Posterior cingulate gyrus (tissue), 11 donors: Measurements from ENCODE around the gene TMEM212.

ENCODE experiments used
- DNase-seq, 10 donors: peaks; one replicate each; pipeline versions ENCODE4 v3.0.0 to v3.0.0-alpha.2; 2020 to 2021; ENCODE audit warnings: mixed read lengths in 3 of 10
- intact Hi-C: fragments of 100-400 bp; cut with DNase I; formaldehyde crosslinking; loops from one replicate; pipeline ENCODE4 v1.15.1; 2023

TMEM212 gene

DNA sequence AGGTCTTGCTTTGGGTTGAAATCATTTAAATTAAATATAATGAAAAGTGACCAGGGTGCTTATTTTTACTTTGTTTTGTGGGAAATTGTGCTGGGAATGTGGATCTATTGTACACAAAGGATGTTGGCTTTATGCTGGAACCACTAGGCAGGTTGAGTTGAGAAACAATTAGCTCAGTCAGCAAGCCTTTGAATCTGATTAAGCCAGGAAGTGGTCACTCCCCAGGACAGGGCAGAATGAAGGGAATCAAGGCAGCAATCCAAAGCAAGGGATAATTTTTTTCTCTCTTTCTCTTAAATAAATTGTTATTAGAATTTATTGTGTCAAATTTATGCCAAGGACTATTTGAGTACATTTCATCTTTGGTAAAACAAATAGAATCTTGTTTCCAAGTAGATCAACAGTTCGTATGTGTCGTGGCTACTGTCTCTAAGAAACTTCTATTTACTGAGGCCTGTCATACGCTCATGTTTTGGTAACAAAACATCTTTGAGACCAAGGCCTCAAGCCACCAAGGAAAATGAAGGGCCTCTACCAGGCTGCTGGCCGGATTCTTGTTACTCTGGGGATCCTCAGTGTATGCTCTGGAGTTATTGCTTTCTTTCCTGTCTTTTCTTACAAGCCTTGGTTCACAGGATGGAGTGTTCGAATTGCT lies at the start of gene TMEM212:
TSS of gene TMEM212 (plus strand) at position 486 of the 655 bp plus-strand sequence. CDS start at position 521, 35 bp downstream.
- no peak for DNase-seq
- intact Hi-C loops: loop anchor here (10.0 kb wide), 1 partner anchor 192 kb away; the partner anchor contains the start of gene FNDC3B

DNA sequence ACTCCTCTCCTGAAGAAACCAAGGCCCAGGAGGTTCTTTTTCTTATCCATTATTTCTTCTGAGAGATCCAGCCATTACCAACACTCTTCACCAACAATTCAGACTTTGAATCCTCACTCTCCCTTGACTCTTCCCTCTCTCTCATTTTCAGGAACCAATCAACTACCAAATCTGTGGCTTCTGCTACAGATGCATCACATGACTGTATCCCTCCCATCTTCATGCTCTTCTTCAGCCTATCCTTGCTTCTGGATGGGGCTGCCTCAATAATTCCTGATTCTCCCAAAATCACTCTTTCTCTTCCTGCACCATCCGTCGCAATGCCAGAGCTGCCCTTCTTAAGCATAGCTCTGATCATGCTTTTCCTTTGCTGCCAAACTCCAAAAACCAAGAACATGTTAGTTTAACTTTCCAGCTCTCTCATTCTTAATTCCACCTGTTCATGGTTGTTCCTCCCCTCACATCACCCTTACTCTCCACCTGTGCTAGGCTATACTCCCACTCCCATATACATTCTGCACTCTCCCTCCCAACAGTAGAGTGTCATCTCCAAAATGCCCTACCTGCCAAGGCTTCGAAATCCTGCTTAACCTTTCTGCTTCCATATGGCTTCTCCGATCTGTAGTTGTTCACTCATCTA lies 46.4 kb upstream of the TMEM212 start:
- intact Hi-C loops: no loop called here
- DNase-seq: no peak

DNA sequence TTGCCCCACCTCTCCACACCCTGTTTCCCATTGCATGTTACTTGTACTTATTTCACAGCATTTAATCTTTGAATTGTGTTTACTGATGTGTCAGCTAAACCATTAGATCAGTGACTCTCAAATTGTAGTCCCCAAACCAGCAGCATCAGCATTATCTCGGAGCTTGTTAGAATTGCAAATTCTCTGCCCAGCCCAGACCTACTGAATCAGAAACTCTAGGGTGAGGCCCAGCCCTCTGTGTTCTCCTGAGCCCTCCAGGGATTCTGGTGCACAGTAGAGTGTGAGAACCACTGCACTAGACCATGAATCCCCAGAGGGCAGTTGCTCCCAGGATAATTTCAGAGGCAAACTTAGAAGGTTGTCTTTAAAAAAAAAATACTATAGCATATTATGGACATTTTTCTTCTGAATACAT lies 45.9 kb upstream of the TMEM212 start:
- intact Hi-C loops: no loop called here
- no peak for DNase-seq

DNA sequence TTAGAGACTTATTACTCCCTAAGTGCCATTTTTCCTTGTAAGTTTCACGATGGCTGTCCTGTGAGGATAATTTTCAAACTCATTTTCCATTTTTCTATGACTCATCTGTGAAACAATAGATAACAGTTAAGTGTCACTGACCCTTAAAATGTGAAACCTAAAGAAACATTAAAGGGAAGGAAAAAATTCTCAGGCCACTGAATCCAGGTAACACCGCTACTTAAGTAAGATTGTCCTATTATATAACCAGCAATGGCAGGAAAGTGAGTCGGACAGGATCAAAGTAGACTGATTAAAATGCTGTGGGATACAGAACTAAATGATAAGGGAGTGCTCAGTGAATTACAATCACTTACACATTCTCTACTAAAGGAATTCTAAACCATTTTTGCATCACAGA lies 45.3 kb upstream of the TMEM212 start:
- intact Hi-C loops: no loop called here
- no peak for DNase-seq

DNA sequence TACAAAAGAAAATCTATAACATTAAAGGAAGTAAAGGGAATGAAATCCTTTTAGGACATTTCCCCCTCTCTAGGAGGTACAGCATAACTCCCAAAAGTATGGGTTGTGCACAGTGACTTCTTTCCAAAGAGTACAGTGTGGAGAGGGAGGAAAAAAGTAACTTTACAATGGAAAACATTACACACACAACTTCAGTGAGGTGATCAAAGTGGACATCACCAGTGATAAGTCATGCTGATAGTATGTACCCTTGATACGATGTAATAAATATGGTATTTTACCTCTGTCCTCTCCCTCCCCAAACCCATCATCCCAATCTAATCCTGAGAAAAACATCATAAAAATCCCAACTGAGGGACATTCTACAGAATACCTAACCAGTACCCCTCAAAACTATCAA lies 43.6 kb upstream of the TMEM212 start:
- intact Hi-C loops: no loop called here
- DNase-seq: no peak

DNA sequence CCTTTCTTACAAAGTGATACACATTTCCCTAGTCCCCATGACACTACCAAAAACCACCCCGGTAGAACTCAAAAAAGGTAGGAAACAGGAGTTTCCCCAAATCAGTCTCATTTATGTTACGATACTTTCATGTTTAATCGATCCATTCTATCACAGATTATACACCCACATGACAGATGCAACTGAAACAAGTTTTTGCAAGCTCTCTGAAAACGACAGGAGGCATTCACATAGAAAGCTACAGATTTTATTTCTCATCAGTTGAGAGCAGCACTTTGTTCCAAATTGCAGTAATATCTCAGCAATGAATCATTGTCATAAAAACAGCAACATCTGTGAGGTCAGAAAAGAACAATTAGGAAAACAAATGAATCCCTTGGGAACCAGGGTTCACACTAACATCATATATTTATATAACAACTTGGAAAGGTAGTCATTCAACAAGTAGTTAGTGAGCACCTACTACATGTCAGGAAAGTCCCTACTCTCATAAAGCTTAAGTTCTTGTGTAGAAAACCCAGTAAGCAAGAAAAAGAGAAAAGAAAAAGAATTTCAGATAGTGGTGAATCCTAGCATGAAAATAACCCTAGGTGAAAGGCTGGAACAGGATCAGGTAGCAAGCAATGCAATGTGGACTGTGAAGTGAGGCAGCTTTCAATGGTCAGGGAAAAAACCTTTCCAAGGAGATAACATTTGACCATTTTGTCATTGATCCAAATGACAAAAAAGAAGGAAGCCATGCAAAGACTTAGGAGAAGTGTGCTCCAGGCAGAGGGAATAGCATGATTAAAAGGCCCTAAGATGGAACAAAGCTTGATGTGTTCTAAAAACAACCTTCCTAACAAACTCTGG lies 41.2 kb upstream of the TMEM212 start:
- intact Hi-C loops: no loop called here
- DNase-seq: no peak

DNA sequence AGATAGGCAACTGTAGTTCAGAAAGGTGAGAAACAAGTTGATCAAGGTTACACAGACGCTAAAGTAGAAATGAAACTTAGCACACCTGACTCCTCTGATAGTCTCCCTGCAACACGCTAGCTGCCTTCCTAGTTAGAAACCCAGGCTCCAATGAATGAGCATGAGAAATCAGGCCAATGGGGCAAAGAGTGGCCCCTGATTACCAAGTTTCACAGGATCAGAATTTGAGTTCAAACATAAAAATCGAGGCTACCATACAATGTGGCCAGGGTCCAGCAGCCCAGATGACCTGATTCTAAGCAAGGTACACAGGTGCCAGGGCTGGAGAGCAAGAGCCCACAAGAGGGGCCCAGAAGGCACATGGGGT lies 40.6 kb upstream of the TMEM212 start:
- intact Hi-C loops: no loop called here

DNA sequence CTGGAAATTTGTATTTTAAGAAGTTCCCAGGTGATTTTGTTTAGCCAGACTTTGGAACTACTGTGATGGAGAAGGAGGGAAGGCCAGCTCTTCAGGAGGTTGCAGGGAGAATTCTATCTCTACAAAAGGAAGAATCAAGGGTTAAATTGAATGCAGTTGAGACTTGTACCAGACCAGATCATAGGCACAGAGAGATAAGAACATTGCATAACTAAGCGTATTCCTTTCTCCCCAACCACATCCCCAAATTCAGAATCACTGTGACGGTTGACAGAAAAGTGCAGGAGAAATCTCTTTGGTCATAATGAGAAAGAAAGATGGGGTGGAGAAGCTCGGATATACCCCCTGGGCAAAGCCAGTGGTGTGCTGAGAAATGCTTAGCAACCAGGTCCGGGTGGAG lies 40.1 kb upstream of the TMEM212 start:
- intact Hi-C loops: no loop called here
- DNase-seq: no peak

More for the DNA sequence above, 40.6 kb upstream of the TMEM212 start:
- DNase-seq: no peak

DNA sequence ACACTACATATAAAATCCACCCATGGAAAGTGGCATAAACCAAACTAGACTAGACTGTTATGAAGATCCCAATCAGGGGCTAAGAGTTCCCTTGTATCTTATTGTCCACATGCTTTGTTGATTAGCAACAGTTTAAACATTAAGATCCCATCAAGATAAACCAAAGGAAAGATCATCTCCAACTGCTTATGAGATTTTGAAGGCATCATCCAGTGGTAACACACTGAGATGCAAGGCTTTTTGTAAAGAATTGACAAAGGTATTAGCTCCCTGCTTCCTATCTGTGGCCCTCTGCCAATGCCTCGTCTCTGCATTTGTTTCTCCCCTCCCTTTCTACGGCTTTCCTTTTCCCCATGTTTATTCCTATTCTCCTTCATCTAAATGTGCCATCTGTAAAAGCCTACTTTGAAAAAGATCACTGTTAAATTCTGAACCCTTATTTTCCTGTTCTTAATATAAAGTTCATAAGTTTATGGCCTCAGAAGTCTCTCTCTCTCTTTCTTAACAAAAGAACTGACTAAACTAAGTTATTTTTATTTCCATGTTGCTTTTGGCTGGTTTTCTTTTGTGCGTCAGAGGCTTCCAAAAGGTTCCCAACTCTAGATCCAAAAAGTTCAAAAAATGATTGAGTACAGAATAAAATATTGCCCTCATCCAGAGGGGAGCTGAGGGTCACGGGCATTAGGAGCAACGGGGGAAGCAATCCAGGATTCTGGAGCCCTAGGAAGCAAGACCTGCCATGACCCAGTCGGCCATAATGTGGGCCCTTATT lies 38.3 kb upstream of the TMEM212 start:
- intact Hi-C loops: no loop called here
- DNase-seq: no peak

DNA sequence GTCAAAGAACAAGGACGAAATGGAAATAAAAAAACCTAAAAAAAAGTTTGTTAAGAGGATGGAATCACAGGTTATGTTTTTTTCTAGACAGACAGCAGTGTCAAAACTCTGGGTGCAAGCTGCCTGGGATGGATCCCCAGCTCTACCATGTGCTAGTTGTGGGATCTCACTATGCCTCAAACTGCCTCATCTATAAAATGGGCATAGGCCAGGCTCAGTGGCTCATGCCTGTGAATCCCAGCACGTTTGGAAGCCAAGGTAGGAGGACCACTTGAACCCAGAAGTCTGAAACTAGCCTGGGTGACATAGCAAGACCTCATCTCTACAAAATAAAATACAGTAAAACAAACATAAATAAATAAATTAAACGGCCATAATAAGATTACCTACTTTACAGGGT lies 37.5 kb upstream of the TMEM212 start:
- DNase-seq: no peak
- intact Hi-C loops: no loop called here

DNA sequence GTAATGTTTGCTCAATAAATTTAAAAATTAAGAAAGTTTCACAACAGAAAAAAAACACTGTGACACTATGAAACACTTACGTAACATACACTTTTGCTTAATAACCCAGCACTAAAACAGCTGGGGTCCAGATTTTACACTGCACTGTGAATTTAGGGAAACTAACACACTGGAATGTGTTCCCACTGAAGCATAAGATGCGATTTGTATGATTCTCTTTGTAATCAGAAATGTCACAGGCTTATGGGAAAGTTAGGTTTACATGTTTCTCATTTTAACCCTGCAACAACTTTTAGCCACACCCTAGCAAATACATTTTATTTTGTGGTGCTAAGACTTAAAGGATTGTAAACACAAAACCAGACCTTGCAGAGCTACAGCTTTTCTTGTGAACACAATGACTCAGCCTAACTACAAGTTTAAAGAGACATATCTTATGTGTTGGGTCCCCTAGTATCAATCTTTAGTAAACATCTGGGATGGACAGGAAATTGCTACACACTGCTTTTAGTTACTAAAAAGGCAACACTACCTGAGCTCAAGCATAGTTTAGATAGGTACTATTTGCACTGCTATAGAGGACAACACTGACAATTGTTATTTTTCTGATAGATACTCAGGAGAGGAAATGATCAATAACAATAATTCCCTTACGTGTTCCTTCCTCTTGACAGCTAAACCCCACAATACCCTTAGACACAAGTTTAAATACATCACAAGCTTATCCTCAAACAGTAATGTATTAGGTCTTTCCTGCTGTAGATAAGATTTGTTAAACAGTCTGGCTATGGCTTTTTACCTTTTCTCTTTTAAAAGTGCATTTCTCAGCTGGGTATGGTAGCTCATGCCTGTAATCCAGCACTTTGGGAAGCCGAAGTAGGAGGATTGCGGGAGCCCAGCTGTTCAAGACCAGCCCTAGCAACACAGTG lies 36.7 kb upstream of the TMEM212 start:
- no peak for DNase-seq
- intact Hi-C loops: no loop called here

DNA sequence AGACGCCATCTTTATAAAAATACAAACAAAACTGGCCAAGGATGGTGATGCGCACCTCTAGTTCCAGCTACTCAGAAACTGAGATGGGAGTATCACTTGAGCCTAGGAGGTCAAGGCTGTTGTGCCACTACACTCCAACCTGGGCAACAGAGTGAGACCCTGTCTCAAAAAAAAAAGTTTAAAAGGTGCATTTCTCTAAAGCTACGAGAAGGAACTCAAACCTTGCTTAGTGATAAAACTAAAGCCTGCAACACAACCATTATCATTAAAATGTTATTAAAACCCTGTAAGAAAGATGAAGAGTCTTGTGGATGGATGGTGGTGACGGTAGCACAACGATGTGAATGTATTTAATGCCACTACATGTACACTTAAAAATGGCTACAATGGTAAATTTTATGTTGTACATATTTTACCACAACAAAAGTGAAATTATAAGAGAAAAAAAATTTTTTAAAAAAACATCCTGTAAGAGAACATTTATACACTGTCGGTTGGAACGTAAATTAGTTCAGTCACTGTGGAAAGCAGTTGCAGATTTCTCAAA lies 35.9 kb upstream of the TMEM212 start:
- DNase-seq: no peak
- intact Hi-C loops: no loop called here

DNA sequence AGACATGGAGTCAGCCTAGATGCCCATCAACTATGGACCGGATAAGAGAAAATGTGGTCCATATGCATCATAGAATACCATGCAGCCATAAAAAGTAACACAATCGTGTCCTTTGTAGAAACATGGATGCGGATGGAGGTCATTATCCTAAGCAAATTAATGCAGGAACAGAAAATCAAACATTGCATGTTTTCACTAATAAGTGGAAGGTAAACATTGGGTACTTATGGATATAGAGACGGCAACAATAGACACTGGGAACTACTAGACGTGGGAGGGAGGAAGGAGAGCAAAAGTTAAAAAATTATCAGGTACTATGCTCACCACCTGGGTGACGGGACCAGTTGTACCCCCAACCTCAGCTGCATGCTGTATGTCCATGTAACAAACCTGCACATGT lies 35.3 kb upstream of the TMEM212 start:
- intact Hi-C loops: no loop called here
- no peak for DNase-seq

DNA sequence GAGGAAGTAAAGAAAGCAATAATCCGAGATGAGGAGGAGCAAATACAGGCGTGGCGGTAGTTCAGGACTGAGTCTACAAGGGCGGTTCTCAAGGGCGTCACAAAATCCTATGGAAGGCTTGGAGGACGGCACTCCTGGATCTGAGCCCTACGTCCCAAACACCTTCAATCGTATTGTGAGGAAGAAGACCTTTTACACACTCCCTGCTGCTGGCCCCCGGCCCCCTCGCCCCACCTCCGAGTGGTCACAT lies 33.6 kb upstream of the TMEM212 start:
- no peak for DNase-seq
- intact Hi-C loops: no loop called here

DNA sequence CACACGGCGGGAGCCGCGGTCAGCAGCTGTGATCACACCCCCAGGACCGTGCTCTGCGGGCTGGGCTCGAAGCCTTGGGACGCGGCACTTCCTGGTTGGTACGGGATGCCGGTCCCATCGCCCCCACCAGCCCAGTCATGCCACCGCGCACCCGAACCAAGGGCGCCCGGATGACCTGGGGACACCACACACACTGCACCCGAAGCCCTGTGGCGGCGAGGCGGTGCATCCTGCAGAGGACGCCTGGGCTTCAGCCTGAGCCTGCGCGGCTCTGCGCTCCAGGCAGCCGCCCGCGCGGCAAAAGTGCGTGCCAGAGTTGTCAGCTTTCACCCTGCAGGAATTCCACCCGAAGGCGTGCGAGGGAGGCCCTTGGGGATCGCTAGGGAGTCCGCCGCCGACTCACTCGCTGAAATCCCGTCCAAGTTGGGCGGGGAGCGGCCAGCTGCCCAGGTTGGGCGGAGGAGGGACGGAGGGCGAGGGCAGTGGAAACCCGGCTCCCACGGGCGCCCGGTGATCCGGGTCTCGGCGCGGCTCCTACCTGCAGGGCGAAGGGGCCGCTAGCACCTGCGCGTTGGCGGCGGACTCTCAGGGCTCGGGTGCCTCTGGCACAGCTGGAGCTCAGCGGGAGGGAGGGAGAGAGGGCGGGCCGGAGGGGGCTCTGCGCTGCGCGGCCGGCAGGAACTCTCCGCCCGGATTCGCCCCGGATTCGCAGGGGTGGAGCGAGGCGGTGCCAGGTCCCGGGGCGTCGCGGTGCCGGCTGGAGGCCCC lies 33.1 kb upstream of the TMEM212 start, which contains the start of gene PLD1:
TSS of gene PLD1 (minus strand) at position 623 of the 768 bp plus-strand sequence. CDS start 72,432 bp downstream, outside the sequence.
- peak; percentile 61 to 97 (median 74) for DNase-seq
- intact Hi-C loops: no loop called here

DNA sequence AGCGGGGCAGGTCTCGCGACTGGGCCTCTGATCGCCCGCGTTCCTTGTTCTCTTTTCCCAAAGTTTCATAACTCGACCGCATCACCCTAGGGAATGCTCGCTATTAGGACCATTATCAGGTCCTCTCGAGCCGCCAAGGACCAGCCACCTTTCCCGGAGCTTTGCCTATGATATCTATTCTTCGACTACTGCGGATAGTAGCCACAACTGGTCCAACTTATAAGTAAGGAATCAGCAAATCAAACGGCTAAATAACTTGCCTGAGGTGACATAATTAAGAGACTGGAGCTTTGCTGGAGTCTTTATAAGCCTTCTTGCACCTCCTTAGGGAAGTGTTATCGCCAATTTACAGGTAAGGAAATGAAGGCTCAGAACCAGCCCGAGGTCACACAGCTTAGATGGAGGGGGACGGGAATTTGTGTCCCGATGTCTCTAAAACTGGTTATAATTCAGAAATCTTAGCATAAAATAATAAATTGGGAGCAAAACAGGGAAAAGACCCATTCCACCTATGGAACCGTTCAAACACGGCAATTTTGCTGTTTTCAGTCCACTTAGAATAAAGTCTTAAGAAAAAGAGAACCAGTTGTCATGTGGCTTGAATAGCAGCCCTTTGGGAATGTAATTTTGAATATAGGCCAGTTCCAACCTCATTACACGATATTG lies 32.4 kb upstream of the TMEM212 start:
- DNase-seq: no peak
- intact Hi-C loops: no loop called here

DNA sequence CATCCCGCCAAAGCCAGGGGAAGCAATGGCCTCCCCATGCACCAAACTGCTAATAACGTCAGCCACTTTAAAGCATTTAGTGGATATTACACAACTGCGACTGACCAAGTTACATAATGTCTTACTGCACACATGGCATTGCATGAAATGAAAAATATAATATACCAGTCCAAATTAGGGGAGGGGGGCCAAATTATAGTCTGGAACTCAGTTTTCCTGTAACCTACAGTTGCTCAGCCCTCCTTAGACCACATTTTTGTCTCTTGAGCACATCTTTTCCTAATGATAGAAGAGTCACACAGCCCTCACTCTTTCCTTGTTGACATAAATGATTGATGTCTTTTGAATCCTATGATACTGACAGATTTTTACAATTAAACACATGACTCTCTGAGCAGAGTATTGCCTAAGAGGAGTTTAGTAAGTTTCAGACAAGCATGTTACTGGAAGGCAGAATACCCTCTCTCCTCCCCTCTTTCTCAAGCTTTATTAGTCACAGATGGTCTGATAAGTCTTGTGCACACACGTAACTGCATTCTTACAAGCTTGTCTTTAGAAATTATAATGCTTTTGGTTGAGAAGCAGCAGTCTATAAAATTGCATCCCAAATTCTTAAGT lies 31.7 kb upstream of the TMEM212 start:
- DNase-seq: no peak

DNA sequence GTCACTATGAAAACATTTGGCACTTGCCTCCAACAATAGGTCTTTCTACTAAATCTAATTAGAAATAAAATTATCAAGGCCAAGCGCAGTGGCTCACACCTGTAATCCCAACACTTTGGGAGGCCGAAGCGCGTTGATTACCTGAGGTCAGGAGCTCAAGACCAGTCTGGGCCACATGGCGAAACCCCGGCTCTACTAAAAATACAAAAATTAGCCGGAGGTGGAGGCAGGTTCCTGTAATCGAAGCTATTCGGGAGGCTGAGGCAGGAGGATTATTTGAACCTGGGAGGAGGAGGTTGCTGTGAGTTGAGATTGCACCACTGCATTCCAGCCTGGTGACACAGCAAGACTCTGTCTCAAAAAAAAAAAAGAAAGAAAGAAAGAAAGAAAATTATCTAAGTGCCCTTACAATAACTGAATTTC lies 31.2 kb upstream of the TMEM212 start:
- no peak for DNase-seq
- intact Hi-C loops: no loop called here

More for the DNA sequence above, 31.7 kb upstream of the TMEM212 start:
- intact Hi-C loops: no loop called here
